Mesendoderm (in vitro differentiated cells): ENCODE measurements around the gene BDKRB1.

Experiments used
- DNase-seq: peaks from one replicate; pipeline ENCODE4 v3.0.0; 2013
- H2AK5ac ChIP-seq: 2 replicates; pipeline ENCODE4 v1.6.1; 2013; ENCODE audit warnings: low read length, inconsistent platforms
- H2BK120ac ChIP-seq: 2 replicates; pipeline ENCODE4 v1.6.1; 2013; ENCODE audit warnings: low read depth, mild to moderate bottlenecking, low read length, moderate library complexity, mixed read lengths
- H2BK15ac ChIP-seq: replicated peaks from 2 replicates; pipeline ENCODE4 v1.6.1; 2013; ENCODE audit warnings: low read depth, mild to moderate bottlenecking, moderate library complexity
- H2BK5ac ChIP-seq: 2 replicates; pipeline ENCODE4 v1.6.1; 2013; ENCODE audit warnings: low read length, inconsistent platforms
- H3K18ac ChIP-seq: 2 replicates; pipeline ENCODE4 v1.6.1; 2013; ENCODE audit warnings: mild to moderate bottlenecking, low read length, mixed read lengths
- H3K23ac ChIP-seq: one replicate; pipeline ENCODE4 v1.6.1; 2013; ENCODE audit warnings: low read length
- H3K27ac ChIP-seq: 2 replicates; pipeline ENCODE4 v1.5.1; 2013; ENCODE audit warnings: low read depth, mild to moderate bottlenecking, inconsistent platforms, low read length, moderate library complexity
- H3K27me3 ChIP-seq: 2 replicates; pipeline ENCODE4 v1.6.1; 2013; ENCODE audit warnings: low read length, control low read depth, mild to moderate bottlenecking, inconsistent platforms; ENCODE audit not compliant: insufficient read depth, poor library complexity
- H3K36me3 ChIP-seq: 2 replicates; pipeline ENCODE4 v1.6.1; 2013; ENCODE audit warnings: low read length, inconsistent platforms; ENCODE audit not compliant: control insufficient read depth, insufficient read depth
- H3K4ac ChIP-seq: one replicate; pipeline ENCODE4 v1.6.1; 2013; ENCODE audit warnings: low read depth, mild to moderate bottlenecking, low read length, moderate library complexity
- H3K4me1 ChIP-seq: 2 replicates; pipeline ENCODE4 v1.6.1; 2013; ENCODE audit warnings: low read depth, low read length, inconsistent platforms; ENCODE audit not compliant: control insufficient read depth
- H3K4me2 ChIP-seq: 2 replicates; pipeline ENCODE4 v1.6.1; 2013; ENCODE audit warnings: low read length
- H3K4me3 ChIP-seq: 2 replicates; pipeline ENCODE4 v1.5.1; 2013; ENCODE audit warnings: mild to moderate bottlenecking, low read length
- H3K56ac ChIP-seq: one replicate; pipeline ENCODE4 v1.6.1; 2013; ENCODE audit warnings: low read length
- H3K79me1 ChIP-seq: 2 replicates; pipeline ENCODE4 v1.6.1; 2013; ENCODE audit warnings: low read length, inconsistent platforms
- H3K79me2 ChIP-seq: 2 replicates; pipeline ENCODE4 v1.6.1; 2013; ENCODE audit warnings: mild to moderate bottlenecking, low read length; ENCODE audit not compliant: control insufficient read depth, insufficient read depth
- H3K9ac ChIP-seq: 2 replicates; pipeline ENCODE4 v1.6.1; 2013; ENCODE audit warnings: low read length, inconsistent platforms
- H4K5ac ChIP-seq: one replicate; pipeline ENCODE4 v1.6.1; 2013; ENCODE audit warnings: low read length
- H4K8ac ChIP-seq: one replicate; pipeline ENCODE4 v1.6.1; 2013; ENCODE audit warnings: low read depth, mild to moderate bottlenecking, control low read depth, low read length, moderate library complexity
- WGBS: extraction: QIAGEN DNeasy Blood & Tissue Kit; methylation state at CpG from one replicate; pipeline ENCODE4 v1.1.7; 2013; ENCODE audit warnings: low lambda C conversion rate, missing lambda C conversion rate; ENCODE audit not compliant: insufficient coverage; ENCODE audit errors: extremely low coverage; 5-methylcytosine and 5-hydroxymethylcytosine counted together

Gene BDKRB1

DNA sequence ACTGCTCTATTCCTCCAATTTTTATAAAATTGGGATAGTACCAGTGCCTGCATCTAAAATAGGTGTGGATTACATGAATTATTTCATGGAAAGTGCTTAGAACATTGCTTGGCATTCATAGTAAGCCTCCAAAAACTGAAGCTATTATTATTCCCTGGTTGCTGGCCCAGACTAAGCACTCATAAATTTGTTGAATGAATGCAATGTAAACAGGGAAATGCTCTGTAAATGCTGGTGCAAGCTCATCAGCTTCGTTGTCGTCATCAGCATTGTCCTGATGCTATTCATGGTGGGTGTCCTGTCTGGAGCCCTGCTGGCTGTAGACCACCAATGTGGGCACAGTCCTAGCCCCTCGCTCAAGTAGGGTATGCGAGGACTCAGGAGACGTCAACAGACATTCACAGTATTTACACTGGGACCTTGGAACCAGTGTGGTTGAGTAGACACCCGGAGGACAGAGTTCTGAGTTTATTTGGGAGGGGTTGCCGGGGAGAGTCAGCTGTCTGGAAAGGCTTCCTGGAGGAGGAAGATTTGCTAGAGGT lies 34.8 kb upstream of the BDKRB1 start:
- Histone ChIP-seq H2BK120ac (no peak overlapping the region), H3K27me3 (no peaks in the 10 kb centered on the region), H3K4me3 (no peak overlapping the region), H2BK5ac (no peak overlapping the region), H3K4ac (no peak overlapping the region), H3K4me2 (no peak overlapping the region), H4K8ac (no peak overlapping the region), H3K36me3 (no peaks in the 10 kb centered on the region), H3K18ac (no peak overlapping the region), H3K9ac (no peak overlapping the region), H3K79me2 (no peaks in the 10 kb centered on the region), H2BK15ac (no peak overlapping the region), H3K23ac (no peak overlapping the region), H3K4me1 (no peaks in the 10 kb centered on the region), H3K79me1 (no peaks in the 10 kb centered on the region), H3K56ac (no peak overlapping the region), H2AK5ac (no peak overlapping the region), H3K27ac (no peak overlapping the region), H4K5ac (no peak overlapping the region)
- DNase-seq, result no peak
- no CpG with 5 or more reads among the region's 7 CpGs for WGBS

DNA sequence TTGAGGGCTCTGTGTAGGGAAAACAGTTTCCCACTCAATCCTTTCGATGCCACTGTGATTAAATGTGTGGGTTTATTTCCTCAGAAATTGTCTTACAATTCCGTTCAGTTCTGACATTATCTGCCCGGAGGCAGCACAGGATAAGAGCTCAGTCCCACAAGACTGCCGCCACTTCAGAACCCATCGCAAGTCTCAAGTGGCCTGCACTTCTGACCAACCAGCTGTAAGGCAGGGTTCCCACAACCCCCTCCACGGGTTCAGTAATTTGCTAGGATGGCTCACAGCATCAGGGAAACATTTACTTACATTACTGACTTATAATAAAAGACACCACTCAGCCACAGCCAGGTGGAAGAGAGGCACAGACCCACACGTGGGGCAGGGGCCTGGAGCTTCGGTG lies 34.2 kb upstream of the BDKRB1 start:
- Histone ChIP-seq H3K27me3 (no peaks in the 10 kb centered on the region), H4K8ac (no peak overlapping the region), H3K4ac (no peak overlapping the region), H2BK5ac (no peak overlapping the region), H3K56ac (no peak overlapping the region), H3K79me2 (no peaks in the 10 kb centered on the region), H3K27ac (no peak overlapping the region), H3K4me2 (no peak overlapping the region), H3K18ac (no peak overlapping the region), H3K79me1 (no peaks in the 10 kb centered on the region), H2BK15ac (no peak overlapping the region), H2AK5ac (no peak overlapping the region), H3K36me3 (no peaks in the 10 kb centered on the region), H2BK120ac (no peak overlapping the region), H3K4me1 (no peaks in the 10 kb centered on the region), H3K9ac (no peak overlapping the region), H3K23ac (no peak overlapping the region), H4K5ac (no peak overlapping the region), H3K4me3 (no peak overlapping the region)
- DNase-seq, result no peak
- no CpG with 5 or more reads among the region's 8 CpGs for WGBS

DNA sequence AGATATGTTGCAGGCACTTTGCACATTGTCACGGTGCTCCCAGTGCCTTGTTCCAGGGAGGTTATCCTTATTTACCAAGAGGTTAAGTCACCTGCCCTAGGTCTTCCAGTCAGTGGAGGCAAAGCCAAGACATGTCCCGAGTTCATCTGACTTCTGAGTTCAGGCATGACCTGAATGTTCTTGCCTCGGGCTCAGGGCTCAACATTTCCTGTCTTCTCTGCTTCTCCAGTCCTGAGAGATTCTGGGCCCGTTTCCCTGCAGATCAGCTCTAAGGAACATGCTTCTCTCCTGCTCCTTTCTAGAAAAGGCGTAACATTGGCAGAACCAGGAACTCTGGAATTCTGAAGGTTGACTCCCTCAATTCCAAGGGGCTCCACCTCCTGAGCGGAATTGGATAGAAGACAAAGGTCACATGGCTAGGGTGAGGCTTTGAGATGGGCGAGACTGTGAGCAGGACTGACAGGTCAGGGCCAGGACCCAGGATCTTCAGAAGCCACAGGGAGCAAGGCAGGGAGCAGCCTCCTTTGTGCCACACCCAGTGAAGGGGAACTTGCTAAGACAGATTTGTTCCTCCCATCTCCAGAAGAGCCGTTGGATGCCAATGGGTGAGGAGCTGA lies 31.4 kb upstream of the BDKRB1 start:
- H2BK120ac ChIP-seq, result no peak overlapping the region
- no peaks in the 10 kb centered on the region for H3K79me1 ChIP-seq
- no peak overlapping the region for H3K27ac ChIP-seq
- H3K27me3 ChIP-seq, result no peaks in the 10 kb centered on the region
- no peaks in the 10 kb centered on the region for H3K79me2 ChIP-seq
- no peak overlapping the region for H3K4me3 ChIP-seq
- H4K5ac ChIP-seq, result no peak overlapping the region
- no peaks in the 10 kb centered on the region for H3K36me3 ChIP-seq
- no peak overlapping the region for H2AK5ac ChIP-seq
- no peak overlapping the region for H4K8ac ChIP-seq
- no peak overlapping the region for H2BK15ac ChIP-seq
- no peak overlapping the region for H3K18ac ChIP-seq
- DNase-seq, result no peak
- no CpG with 5 or more reads among the region's 8 CpGs for WGBS
- no peak overlapping the region for H2BK5ac ChIP-seq
- H3K4ac ChIP-seq, result no peak overlapping the region
- H3K4me2 ChIP-seq, result no peak overlapping the region
- H3K23ac ChIP-seq, result no peak overlapping the region
- H3K4me1 ChIP-seq, result no peaks in the 10 kb centered on the region
- H3K56ac ChIP-seq, result no peak overlapping the region
- H3K9ac ChIP-seq, result no peak overlapping the region

DNA sequence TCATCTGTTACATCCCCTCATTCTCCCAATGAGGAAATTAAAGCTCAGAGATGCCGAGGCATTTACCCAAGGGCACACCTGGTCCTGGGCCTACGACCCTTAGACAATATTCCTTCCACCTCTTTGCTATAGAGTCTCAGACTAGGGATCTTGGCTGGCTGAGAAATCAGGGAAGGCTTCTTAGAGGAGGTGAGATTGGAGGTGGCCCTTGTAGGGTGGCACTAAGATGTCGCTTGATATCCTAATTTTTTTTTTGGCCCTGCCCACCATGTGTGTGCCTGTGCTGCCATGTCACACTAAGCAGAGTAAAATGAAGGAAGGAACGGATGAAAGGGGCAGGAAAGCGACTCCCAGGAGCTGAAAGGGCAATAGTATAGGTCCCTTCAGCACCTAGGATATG lies 30.8 kb upstream of the BDKRB1 start:
- no peak overlapping the region for H3K9ac ChIP-seq
- H3K4ac ChIP-seq, result no peak overlapping the region
- no peak overlapping the region for H2BK120ac ChIP-seq
- peak overlapping the region; percentile 45 for H3K23ac ChIP-seq
- H3K27ac ChIP-seq, result no peak overlapping the region
- no peak overlapping the region for H2BK5ac ChIP-seq
- no peak overlapping the region for H4K5ac ChIP-seq
- H3K18ac ChIP-seq, result no peak overlapping the region
- no CpG with 5 or more reads among the region's 5 CpGs for WGBS
- H3K79me1 ChIP-seq, result no peaks in the 10 kb centered on the region
- no peaks in the 10 kb centered on the region for H3K4me1 ChIP-seq
- no peak for DNase-seq
- no peak overlapping the region for H3K4me3 ChIP-seq
- H3K27me3 ChIP-seq, result no peaks in the 10 kb centered on the region
- no peak overlapping the region for H4K8ac ChIP-seq
- no peak overlapping the region for H2AK5ac ChIP-seq
- H3K36me3 ChIP-seq, result no peaks in the 10 kb centered on the region
- H2BK15ac ChIP-seq, result no peak overlapping the region
- H3K4me2 ChIP-seq, result no peak overlapping the region
- H3K79me2 ChIP-seq, result no peaks in the 10 kb centered on the region
- no peak overlapping the region for H3K56ac ChIP-seq

DNA sequence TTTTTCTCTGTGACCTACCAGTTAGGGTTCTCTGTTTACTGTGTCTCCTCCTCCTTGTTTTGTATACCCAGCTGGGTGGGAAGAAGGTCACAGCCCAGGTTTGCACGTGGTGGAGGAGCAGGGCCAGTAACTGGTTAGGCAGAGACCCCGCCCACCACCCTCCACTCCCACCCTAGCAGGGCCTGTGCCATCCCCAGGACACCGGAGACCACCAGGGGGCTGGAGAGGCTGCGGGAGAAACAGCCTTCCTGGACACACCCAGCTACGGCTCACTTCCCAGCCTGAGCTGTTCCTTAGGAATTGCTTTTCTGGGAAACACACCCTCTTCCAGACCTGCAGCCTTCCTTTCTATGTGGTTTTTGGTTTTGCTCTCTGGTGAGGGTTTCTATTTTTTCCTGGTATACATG lies 30.3 kb upstream of the BDKRB1 start:
- no peak overlapping the region for H3K4me2 ChIP-seq
- H3K4me1 ChIP-seq, result no peaks in the 10 kb centered on the region
- no peak overlapping the region for H3K4me3 ChIP-seq
- H3K23ac ChIP-seq, result no peak overlapping the region
- no peak overlapping the region for H3K18ac ChIP-seq
- H2BK15ac ChIP-seq, result no peak overlapping the region
- no peak overlapping the region for H2AK5ac ChIP-seq
- no peak overlapping the region for H4K8ac ChIP-seq
- H2BK5ac ChIP-seq, result no peak overlapping the region
- H3K79me1 ChIP-seq, result no peaks in the 10 kb centered on the region
- peak; percentile 62 for DNase-seq
- H4K5ac ChIP-seq, result no peak overlapping the region
- no peak overlapping the region for H2BK120ac ChIP-seq
- H3K9ac ChIP-seq, result no peak overlapping the region
- WGBS, result no CpG with 5 or more reads among the region's 5 CpGs
- no peak overlapping the region for H3K56ac ChIP-seq
- H3K36me3 ChIP-seq, result no peaks in the 10 kb centered on the region
- no peak overlapping the region for H3K4ac ChIP-seq
- no peaks in the 10 kb centered on the region for H3K79me2 ChIP-seq
- H3K27me3 ChIP-seq, result no peaks in the 10 kb centered on the region
- no peak overlapping the region for H3K27ac ChIP-seq

DNA sequence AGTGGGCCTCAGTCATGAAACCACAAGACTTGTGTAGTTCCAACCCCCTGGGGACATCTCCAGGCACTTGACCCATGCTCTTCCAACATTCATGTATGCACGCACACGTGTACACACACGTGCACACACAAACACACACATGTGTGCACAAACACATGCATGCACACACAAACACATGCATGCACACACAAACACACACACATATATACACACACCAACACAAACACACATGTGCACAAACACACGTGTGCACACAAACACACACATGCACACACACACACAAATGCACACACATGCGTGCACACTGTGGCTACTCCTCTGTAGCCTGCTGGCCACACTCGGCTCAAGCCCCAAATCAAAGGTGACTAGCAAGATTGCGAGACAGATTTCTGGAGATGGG lies 28.6 kb upstream of the BDKRB1 start:
- Histone ChIP-seq H3K27me3 (no peaks in the 10 kb centered on the region), H3K27ac (no peak overlapping the region), H3K4me1 (no peaks in the 10 kb centered on the region), H2BK5ac (no peak overlapping the region), H3K4me3 (no peak overlapping the region), H3K79me1 (no peaks in the 10 kb centered on the region), H3K56ac (no peak overlapping the region), H2AK5ac (no peak overlapping the region), H3K36me3 (no peaks in the 10 kb centered on the region), H4K5ac (no peak overlapping the region), H3K9ac (no peak overlapping the region), H3K18ac (no peak overlapping the region), H3K23ac (no peak overlapping the region), H2BK15ac (no peak overlapping the region), H3K4me2 (no peak overlapping the region), H3K4ac (no peak overlapping the region), H2BK120ac (no peak overlapping the region), H4K8ac (no peak overlapping the region), H3K79me2 (no peaks in the 10 kb centered on the region)
- WGBS, result no CpG with 5 or more reads among the region's 7 CpGs
- no peak for DNase-seq
